Stomach (tissue), 9 donors: Measurements from ENCODE around the gene GOPC. TPM values are rescaled to one million over a fixed set of nuclear protein-coding genes. Genes with fewer than 3 reads are reported as not detected.

ENCODE experiments used
- DNase-seq, 2 donors: peaks; one replicate each; pipeline versions ENCODE4 v3.0.0 to v3.0.0-alpha.2; 2013 to 2019
- H3K27ac ChIP-seq, 5 donors: fragments of 200-600 bp in 4 of 5; sonication (generic) in 4 of 5; one replicate each; pipeline ENCODE4 v1.5.1; 2013 to 2019; ENCODE audit warnings: mild to moderate bottlenecking in 1 of 5, moderate library complexity in 1 of 5
- H3K27me3 ChIP-seq, 3 donors: fragments of 200-600 bp; sonication (generic); one replicate each; pipeline ENCODE4 v1.5.1; 2017 to 2019; ENCODE audit warnings: mixed run types in 1 of 3
- H3K36me3 ChIP-seq, 4 donors: fragments of 200-600 bp; sonication (generic); 1 replicate in 3 of 4; 2 replicates in 1 of 4; pipeline ENCODE4 v1.5.1; 2016 to 2019
- H3K4me1 ChIP-seq, 4 donors: fragments of 200-600 bp; sonication (generic); one replicate each; pipeline ENCODE4 v1.5.1; 2016 to 2019
- H3K4me3 ChIP-seq, 4 donors: fragments of 200-600 bp; sonication (generic) in 3 of 4; one replicate each; pipeline ENCODE4 v1.5.1; 2016 to 2019; ENCODE audit warnings: mild to moderate bottlenecking in 1 of 4
- H3K9me3 ChIP-seq, 4 donors: fragments of 200-600 bp; sonication (generic); one replicate each; pipeline ENCODE4 v1.5.1; 2016 to 2019
- EP300 ChIP-seq: sonication (generic); formaldehyde crosslinking; IDR thresholded peaks from one replicate; pipeline ENCODE4 v1.6.1; 2017; ENCODE audit warnings: antibody characterized with exemption
- POLR2A ChIP-seq, 4 donors: fragments of 450-650 bp; IDR thresholded peaks; one replicate each; pipeline ENCODE4 v1.6.1; 2016; ENCODE audit warnings: antibody characterized with exemption in 4 of 4, control low read depth in 2 of 4, mild to moderate bottlenecking in 1 of 4, moderate library complexity in 1 of 4
- POLR2AphosphoS5 ChIP-seq, 3 donors: sonication (generic); formaldehyde crosslinking; IDR thresholded peaks; one replicate each; pipeline ENCODE4 v1.6.1; 2016; ENCODE audit warnings: antibody characterized with exemption in 3 of 3
- WGBS, 5 donors: extraction: QIAGEN DNeasy Blood & Tissue Kit in 3 of 5; methylation state at CpG; one replicate each; pipeline versions ENCODE4 v1.1.5 to v1.1.7; 2013 to 2018; 5-methylcytosine and 5-hydroxymethylcytosine counted together
- intact Hi-C: fragments of 100-400 bp; cut with DNase I; formaldehyde crosslinking; loops from one replicate; pipeline ENCODE4 v1.15.1; 2023; ENCODE audit warnings: low total_unique reads
- polyA plus RNA-seq, 3 donors: library from polyadenylated mRNA; stranded (reverse); fragments of 200-250 nt; gene quantifications; one replicate each; pipeline ENCODE4 v1.2.3, GENCODE V29; 2013
- total RNA-seq, 5 donors: library from RNA; depleted of rRNA; stranded (reverse); fragments of >200 nt; gene quantifications; one replicate each; pipeline versions ENCODE4 v1.1.0 to v1.2.3, GENCODE V29; 2014 to 2016
- TF ChIP-seq, protein P1 (sequence below), 7 experiments: fragments of 450-650 bp in 4 of 7; fragments of 200-600 bp in 3 of 7; sonication (generic) in 3 of 7; IDR thresholded peaks; one replicate each; pipeline ENCODE4 v1.5.1; 2016 to 2019; ENCODE audit warnings: antibody characterized with exemption in 7 of 7, control low read depth in 2 of 7, mild to moderate bottlenecking in 1 of 7
- donor health status: healthy with polysubstance abuse.
- donor health status: Bipolar disorder and iron deficiency.
- donor health status: healthy.

GOPC gene
- total and polyA plus RNA-seq, 8 donors, result 4.7 to 49.4 (median 13.8) TPM

DNA sequence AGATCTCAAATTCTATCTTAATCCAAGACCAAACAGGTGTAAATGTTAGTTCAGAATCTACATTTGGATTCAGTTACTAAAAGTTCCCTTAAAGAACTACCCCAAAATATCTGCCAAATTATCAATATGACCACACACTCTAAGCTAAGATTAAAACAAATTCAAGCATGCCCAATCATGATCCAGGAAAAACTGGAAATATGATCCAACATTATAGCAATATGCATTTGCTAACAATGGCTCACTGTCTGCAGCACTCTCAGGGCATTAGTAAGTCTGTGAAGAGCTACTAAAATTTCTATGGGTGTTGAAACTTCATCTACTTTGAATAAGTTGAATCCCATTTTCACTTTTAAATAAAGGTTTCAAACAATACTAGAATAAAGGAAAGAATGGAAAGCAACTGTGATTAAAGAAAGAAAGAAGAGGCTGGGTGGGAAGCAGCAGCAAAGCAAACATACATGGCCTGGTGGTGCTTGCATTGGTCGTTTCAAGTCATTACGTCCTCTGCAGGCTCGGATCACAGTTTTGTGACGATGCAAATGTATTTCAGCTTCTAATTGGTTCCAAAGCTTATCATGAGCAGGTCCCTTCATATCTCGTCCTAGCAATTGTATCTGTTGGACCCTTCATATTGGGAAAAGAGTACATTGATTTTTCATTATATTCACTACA is 29.2 kb downstream of the GOPC start:
- H3K4me3 ChIP-seq, result no peak overlapping the region
- WGBS, 5 donors, result 89 to 92% (median 90%) methylated on average over 5 of the region's 5 CpGs
- intact Hi-C loops, result no loop called here
- no peak for DNase-seq
- no peaks in the 10 kb centered on the region for H3K27me3 ChIP-seq
- no peaks in the 10 kb centered on the region for H3K4me1 ChIP-seq
- peaks cover 12 to 80% (median 71%) of the 10 kb centered on the region in 4 donors for H3K36me3 ChIP-seq
- no peaks in the 10 kb centered on the region for H3K9me3 ChIP-seq
- TF ChIP-seq, protein P1, sequence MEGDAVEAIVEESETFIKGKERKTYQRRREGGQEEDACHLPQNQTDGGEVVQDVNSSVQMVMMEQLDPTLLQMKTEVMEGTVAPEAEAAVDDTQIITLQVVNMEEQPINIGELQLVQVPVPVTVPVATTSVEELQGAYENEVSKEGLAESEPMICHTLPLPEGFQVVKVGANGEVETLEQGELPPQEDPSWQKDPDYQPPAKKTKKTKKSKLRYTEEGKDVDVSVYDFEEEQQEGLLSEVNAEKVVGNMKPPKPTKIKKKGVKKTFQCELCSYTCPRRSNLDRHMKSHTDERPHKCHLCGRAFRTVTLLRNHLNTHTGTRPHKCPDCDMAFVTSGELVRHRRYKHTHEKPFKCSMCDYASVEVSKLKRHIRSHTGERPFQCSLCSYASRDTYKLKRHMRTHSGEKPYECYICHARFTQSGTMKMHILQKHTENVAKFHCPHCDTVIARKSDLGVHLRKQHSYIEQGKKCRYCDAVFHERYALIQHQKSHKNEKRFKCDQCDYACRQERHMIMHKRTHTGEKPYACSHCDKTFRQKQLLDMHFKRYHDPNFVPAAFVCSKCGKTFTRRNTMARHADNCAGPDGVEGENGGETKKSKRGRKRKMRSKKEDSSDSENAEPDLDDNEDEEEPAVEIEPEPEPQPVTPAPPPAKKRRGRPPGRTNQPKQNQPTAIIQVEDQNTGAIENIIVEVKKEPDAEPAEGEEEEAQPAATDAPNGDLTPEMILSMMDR (IDR thresholded peaks at IDR 0.05), result no peak
- no peak for TF ChIP-seq EP300
- TF ChIP-seq POLR2A (IDR thresholded peaks at IDR 0.05), result no peak
- no peak for TF ChIP-seq POLR2AphosphoS5 (IDR thresholded peaks at IDR 0.05)
- no peak overlapping the region for H3K27ac ChIP-seq

DNA sequence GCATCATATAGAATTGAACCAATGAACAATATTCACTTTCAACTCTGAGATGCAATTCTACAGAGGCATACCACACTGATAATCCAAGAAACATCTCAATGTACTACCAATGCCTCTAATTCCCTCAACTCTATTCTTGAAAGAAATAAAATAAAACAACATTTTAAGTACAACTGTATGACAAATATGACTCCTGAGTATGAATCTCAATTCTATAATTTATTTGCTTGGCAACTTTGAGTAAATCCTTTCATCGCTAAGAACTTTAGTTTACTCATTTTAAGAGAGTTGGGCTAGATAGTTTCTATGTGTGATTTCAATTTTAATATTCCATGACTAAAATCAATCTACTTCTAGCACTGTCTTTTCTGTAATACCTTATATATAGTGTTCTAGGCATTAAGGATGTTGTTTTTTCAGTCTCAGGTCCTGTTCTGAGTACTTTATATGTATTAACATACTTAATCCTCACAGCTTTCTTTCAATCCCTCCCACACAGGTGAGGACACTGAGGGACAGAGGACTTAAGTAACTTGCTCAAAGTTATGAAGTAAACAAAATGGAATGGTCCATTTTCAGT is 33.4 kb downstream of the GOPC start:
- intact Hi-C loops, result no loop called here

DNA sequence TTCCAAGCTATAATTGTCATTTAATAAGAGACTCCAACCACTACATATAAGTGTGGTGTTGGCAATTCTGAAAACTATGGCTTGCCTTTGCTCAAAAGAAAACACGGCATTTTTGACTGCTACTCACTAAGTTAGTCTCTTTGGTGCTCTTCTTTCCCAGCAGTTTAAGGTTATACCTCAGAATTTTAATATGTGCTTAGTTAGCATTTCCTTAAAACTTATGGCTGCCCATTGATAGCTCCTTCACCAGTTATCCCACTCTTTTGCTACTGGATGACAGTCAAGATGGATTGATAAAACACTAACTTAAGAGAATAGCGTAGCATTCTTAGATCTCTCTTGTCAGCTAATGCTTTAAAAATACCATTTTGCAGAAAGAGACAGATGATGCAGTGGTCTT is 34.1 kb downstream of the GOPC start:
- TF ChIP-seq, protein P1 (IDR thresholded peaks at IDR 0.05), result no peak
- no peak for TF ChIP-seq POLR2A (IDR thresholded peaks at IDR 0.05)
- Histone ChIP-seq H3K27ac (no peak overlapping the region), H3K27me3 (no peaks in the 10 kb centered on the region), H3K36me3 (peaks cover 27 to 99% (median 93%) of the 10 kb centered on the region in 4 donors), H3K9me3 (no peaks in the 10 kb centered on the region), H3K4me1 (no peaks in the 10 kb centered on the region), H3K4me3 (no peak overlapping the region)
- intact Hi-C loops, result no loop called here
- 93 to 99% (median 96%) methylated on average over 2 of the region's 2 CpGs for WGBS, 5 donors
- DNase-seq, result no peak

More for the DNA sequence above, 33.4 kb downstream of the GOPC start:
- Histone ChIP-seq H3K36me3 (peaks cover 27 to 100% (median 90%) of the 10 kb centered on the region in 4 donors), H3K4me3 (no peak overlapping the region), H3K27ac (no peak overlapping the region), H3K9me3 (no peaks in the 10 kb centered on the region), H3K27me3 (no peaks in the 10 kb centered on the region), H3K4me1 (no peaks in the 10 kb centered on the region)
- DNase-seq, result no peak
- no peak for TF ChIP-seq POLR2A (IDR thresholded peaks at IDR 0.05)
- TF ChIP-seq EP300, result no peak
- TF ChIP-seq, protein P1 (IDR thresholded peaks at IDR 0.05), result no peak
- TF ChIP-seq POLR2AphosphoS5 (IDR thresholded peaks at IDR 0.05), result no peak
- 0 to 69% (median 62%) methylated on average over 1 of the region's 1 CpG for WGBS, 5 donors

DNA sequence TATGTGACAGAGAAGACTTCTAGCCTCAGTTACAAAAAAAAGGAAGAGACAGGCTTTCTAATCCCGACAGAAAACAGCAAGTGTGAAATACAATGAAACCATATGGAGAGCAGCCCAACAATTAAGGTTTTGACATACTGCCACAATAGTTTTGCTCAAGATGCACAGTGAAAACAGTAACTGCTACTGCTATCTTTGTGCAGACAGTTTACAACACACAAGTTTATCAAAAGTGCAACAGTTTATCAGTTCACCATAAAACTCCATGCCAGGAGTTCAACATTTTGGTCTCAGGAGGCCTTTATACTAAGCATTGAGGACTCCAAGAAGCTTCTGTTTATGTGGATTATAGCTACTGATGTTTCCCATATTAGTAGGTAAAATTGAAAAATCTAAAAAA is 37.6 kb downstream of the GOPC start:
- no peak overlapping the region for H3K27ac ChIP-seq
- TF ChIP-seq, protein P1 (IDR thresholded peaks at IDR 0.05), result no peak
- TF ChIP-seq POLR2AphosphoS5 (IDR thresholded peaks at IDR 0.05) (no peak), EP300 (no peak), POLR2A (IDR thresholded peaks at IDR 0.05) (no peak)
- no peak for DNase-seq
- intact Hi-C loops, result no loop called here
- H3K9me3 ChIP-seq, result no peaks in the 10 kb centered on the region
- H3K36me3 ChIP-seq, result peaks cover 23 to 90% (median 81%) of the 10 kb centered on the region in 4 donors
- H3K4me3 ChIP-seq, result no peak overlapping the region
- no peaks in the 10 kb centered on the region for H3K4me1 ChIP-seq
- 81 to 92% (median 84%) methylated on average over 1 of the region's 1 CpG for WGBS, 5 donors
- no peaks in the 10 kb centered on the region for H3K27me3 ChIP-seq
